ENCODE results near the gene GFOD2.

DNA sequence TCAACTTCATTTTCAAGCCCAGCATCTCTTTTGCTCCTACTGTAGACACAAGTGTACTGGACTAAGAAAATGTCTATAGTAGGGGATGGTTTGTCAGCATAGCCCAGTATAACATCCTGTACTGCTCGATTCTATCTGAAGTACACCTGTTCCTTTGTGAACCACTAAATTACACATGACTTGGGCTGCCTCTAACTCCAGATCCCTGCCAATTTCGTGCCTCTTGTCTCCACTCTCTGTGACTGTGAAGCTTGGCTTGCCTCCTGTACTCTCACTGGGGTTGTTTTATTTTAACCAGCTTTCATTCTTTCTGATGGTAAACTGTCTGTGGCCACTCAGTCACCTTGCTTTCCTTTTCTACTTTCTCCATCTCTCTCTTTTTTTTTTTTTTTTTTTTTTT lies 24.5 kb downstream of the GFOD2 start:
- TF ChIP-seq EZH2 (IDR thresholded peaks at IDR 0.05; ENCODE audit: insufficient read depth, poor library complexity, severe bottlenecking) (no peak), EZH2phosphoT487 (IDR thresholded peaks at IDR 0.05; ENCODE audit: insufficient read depth, low read depth) (no peak)
